CD4-positive, CD25-positive, alpha-beta regulatory T cell (primary cell): ENCODE results near the gene DEDD2. TPM values are rescaled to one million over a fixed set of nuclear protein-coding genes. Genes with fewer than 3 reads are reported as not detected.

ENCODE experiments used
- ATAC-seq, 2 donors: fragments of 150-1000 bp; cut with Tn5 transposase; one replicate each; pipeline ENCODE4 v1.10.0; 2021; ENCODE audit warnings: low read depth in 2 of 2, moderate number of reproducible peaks in 2 of 2, moderate library complexity in 1 of 2
- DNase-seq, 3 donors: peaks; one replicate each; pipeline versions ENCODE4 v3.0.0 to v3.0.0-alpha.2; 2012 to 2022; ENCODE audit warnings: mixed read lengths in 1 of 3
- H3K27ac ChIP-seq: one replicate; pipeline ENCODE4 v1.7.0; 2013; ENCODE audit warnings: mild to moderate bottlenecking, low read length; ENCODE audit not compliant: insufficient read depth, poor library complexity, severe bottlenecking
- H3K27me3 ChIP-seq: one replicate; pipeline ENCODE4 v1.7.0; 2013; ENCODE audit warnings: low read length; ENCODE audit not compliant: control insufficient read depth, insufficient read depth
- H3K36me3 ChIP-seq: one replicate; pipeline ENCODE4 v1.7.0; 2013; ENCODE audit warnings: mild to moderate bottlenecking, low read length, moderate library complexity; ENCODE audit not compliant: control insufficient read depth, insufficient read depth
- H3K4me1 ChIP-seq: 2 replicates; pipeline ENCODE4 v1.7.0; 2013; ENCODE audit warnings: mild to moderate bottlenecking, low read length; ENCODE audit not compliant: insufficient read depth, control insufficient read depth, poor library complexity, severe bottlenecking
- H3K4me3 ChIP-seq: one replicate; pipeline ENCODE4 v1.7.0; 2013; ENCODE audit warnings: low read depth, mild to moderate bottlenecking, low read length, moderate library complexity
- H3K9me3 ChIP-seq, 2 experiments: 1 replicate in 1 of 2; 2 replicates in 1 of 2; pipeline ENCODE4 v1.7.0; 2013; ENCODE audit warnings: low read length in 2 of 2, mild to moderate bottlenecking in 1 of 2, moderate library complexity in 1 of 2; ENCODE audit not compliant: control insufficient read depth in 2 of 2
- H3K27ac Mint-ChIP-seq, 3 donors: one replicate each; pipeline ENCODE4 v1.8.0; 2020 to 2022; ENCODE audit warnings: mild to moderate bottlenecking in 3 of 3, mixed read lengths in 3 of 3, moderate library complexity in 2 of 3
- H3K27me3 Mint-ChIP-seq: one replicate; pipeline ENCODE4 v1.8.0; 2022; ENCODE audit warnings: mild to moderate bottlenecking, mixed read lengths
- H3K36me3 Mint-ChIP-seq: one replicate; pipeline ENCODE4 v1.8.0; 2020; ENCODE audit warnings: mixed read lengths
- H3K4me1 Mint-ChIP-seq, 4 donors: one replicate each; pipeline ENCODE4 v1.8.0; 2020 to 2022; ENCODE audit warnings: mixed read lengths in 4 of 4, mild to moderate bottlenecking in 1 of 4
- H3K4me3 Mint-ChIP-seq, 4 donors: one replicate each; pipeline ENCODE4 v1.8.0; 2020 to 2022; ENCODE audit warnings: mild to moderate bottlenecking in 4 of 4, mixed read lengths in 4 of 4, moderate library complexity in 3 of 4
- H3K9me3 Mint-ChIP-seq, 7 donors: one replicate each; pipeline ENCODE4 v1.8.0; 2020 to 2022; ENCODE audit warnings: mixed read lengths in 7 of 7, mild to moderate bottlenecking in 3 of 7, moderate library complexity in 2 of 7
- polyA plus RNA-seq, 4 donors: library from polyadenylated mRNA; unstranded; fragments of 300-500 nt; fragmentation: Illumina TruSeq; gene quantifications; one replicate each; pipeline ENCODE4 v1.2.3, GENCODE V29; 2021
- total RNA-seq: library from RNA; stranded (reverse); gene quantifications from one replicate; pipeline ENCODE4 v1.2.3, GENCODE V29; 2022

The DEDD2 gene
- total and polyA plus RNA-seq, 5 donors from 2014 or later = 99.8 to 179 (median 157) TPM

DNA sequence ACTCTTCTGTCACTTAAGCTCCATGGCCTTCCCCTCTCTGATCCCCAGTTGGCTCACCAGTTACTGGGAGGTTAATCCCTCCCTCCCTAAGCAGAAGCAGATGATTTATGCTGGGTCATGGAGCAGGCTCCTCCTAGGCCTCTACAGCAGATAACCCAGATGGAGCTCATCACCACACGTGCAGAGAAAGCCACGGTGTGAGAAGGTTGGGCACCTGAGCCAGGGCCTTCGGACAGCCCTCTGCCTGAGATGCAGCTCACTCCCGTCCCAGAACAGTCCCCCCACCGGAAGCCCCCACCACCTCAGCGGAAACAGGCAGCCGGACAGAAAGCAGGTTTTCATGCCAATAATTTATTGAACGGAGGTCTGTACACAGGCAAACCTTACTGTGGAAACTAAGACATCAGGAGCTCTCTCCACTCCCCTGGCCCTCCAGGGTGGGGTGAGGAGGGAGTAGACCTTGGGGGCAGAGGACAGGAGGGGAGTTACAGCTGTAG is 12.4 kb upstream of the DEDD2 start:
- Histone ChIP-seq H3K27ac (no peak overlapping the region), H3K9me3 (no peaks in the 10 kb centered on the region), H3K4me3 (no peak overlapping the region), H3K4me1 (no peaks in the 10 kb centered on the region), H3K27me3 (no peaks in the 10 kb centered on the region), H3K36me3 (peaks cover 84% of the 10 kb centered on the region)
- DNase-seq (no peak), ATAC-seq (no peak)
- H3K4me3 Mint-ChIP-seq = peak overlapping the region in 1 of 4 donors; percentile 35
- H3K36me3 Mint-ChIP-seq = peaks cover 26% of the 10 kb centered on the region
- peaks cover 0 to 35% (median 11%) of the 10 kb centered on the region in 4 donors for H3K4me1 Mint-ChIP-seq
- no peaks in the 10 kb centered on the region for H3K27me3 Mint-ChIP-seq
- H3K27ac Mint-ChIP-seq = peak overlapping the region; percentile 60 to 69 (median 67)
- H3K9me3 Mint-ChIP-seq = peaks cover 0 to 1% (median 0%) of the 10 kb centered on the region in 7 donors

DNA sequence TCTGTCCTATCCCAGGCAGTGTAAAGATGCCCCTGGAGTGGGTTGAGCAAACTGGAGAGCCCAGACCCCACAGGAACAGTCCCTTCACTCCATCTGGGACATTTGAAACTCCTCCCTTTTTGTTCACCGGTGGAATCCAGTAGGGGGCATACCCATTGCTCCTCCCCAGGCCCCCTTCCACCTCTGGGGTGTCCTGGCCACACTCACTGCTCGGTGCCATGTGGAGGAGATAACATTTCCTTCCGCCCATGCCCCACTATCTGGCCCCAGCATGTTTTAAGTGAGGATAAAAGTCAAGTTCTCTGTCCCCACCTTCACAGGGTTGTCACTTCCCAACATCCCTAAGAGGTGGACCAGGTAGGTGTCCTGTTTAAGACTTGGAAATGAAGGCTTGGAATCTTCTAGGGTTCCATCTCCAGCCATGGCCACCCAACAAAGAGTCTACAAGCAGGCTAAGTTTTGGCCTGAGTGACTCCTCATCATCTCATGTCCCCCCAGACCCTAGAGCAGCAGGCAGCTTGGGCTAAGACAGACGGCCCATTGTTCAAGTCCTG is 11.9 kb upstream of the DEDD2 start:
- Mint-ChIP-seq H3K27ac (peak overlapping the region in 2 of 3 donors; percentile 67 to 69), H3K36me3 (peaks cover 28% of the 10 kb centered on the region), H3K4me3 (peak overlapping the region in 2 of 4 donors; percentile 31 to 35), H3K4me1 (peaks cover 0 to 32% (median 8%) of the 10 kb centered on the region in 4 donors), H3K9me3 (peaks cover 0 to 1% (median 0%) of the 10 kb centered on the region in 7 donors), H3K27me3 (no peaks in the 10 kb centered on the region)
- Histone ChIP-seq H3K36me3 (peaks cover 85% of the 10 kb centered on the region), H3K27me3 (no peaks in the 10 kb centered on the region), H3K27ac (no peak overlapping the region), H3K4me3 (no peak overlapping the region), H3K4me1 (no peaks in the 10 kb centered on the region), H3K9me3 (no peaks in the 10 kb centered on the region)
- DNase-seq = no peak
- ATAC-seq = no peak

DNA sequence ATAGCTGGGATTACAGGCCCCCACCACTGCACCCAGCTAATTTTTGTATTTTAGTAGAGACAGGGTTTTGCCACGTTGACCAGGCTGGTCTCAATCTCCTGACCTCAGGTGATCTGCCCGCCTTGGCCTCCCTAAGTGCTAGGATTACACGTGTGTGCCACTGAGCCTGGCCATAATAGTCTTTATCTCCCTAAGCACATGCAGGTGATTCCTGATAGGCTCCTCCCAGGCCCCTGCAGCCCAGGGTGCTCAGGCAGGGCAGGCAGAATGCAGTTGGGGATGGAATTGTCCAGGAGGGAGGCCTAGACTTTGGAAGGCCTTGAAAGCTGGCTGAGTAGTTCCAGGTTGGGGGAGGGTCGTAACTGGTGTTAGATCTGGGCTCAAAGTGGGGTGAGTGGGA is 11.2 kb upstream of the DEDD2 start:
- H3K36me3 Mint-ChIP-seq = peaks cover 28% of the 10 kb centered on the region
- Histone ChIP-seq H3K27ac (no peak overlapping the region), H3K4me3 (no peak overlapping the region), H3K9me3 (no peaks in the 10 kb centered on the region), H3K4me1 (no peaks in the 10 kb centered on the region), H3K27me3 (no peaks in the 10 kb centered on the region), H3K36me3 (peaks cover 81% of the 10 kb centered on the region)
- no peak overlapping the region for H3K4me3 Mint-ChIP-seq
- no peak for DNase-seq
- peaks cover 0 to 1% (median 0%) of the 10 kb centered on the region in 7 donors for H3K9me3 Mint-ChIP-seq
- H3K27me3 Mint-ChIP-seq = no peaks in the 10 kb centered on the region
- no peak for ATAC-seq
- H3K27ac Mint-ChIP-seq = peak overlapping the region in 2 of 3 donors; percentile 44 to 87
- peaks cover 0 to 34% (median 8%) of the 10 kb centered on the region in 4 donors for H3K4me1 Mint-ChIP-seq

DNA sequence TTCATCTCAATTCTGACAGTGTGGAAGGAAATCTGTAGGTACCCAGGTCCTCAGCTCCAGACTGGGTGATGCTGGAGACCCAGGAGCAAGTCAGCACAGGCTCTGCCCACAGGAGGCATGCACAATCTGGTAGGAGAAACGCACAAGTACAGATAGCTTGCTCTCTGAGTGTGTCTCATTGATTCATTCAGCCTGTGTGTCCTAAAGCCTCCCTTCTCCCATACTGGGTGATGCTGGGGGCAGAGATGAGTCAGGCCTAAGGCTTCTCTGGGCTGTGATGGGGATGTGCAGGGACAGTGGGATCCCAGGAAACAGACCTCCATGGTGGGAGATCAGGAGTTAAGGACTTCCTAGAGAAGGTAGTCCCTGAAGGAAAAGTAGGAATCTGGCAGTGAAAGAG is 9.4 kb upstream of the DEDD2 start:
- H3K9me3 ChIP-seq = no peaks in the 10 kb centered on the region
- H3K27ac Mint-ChIP-seq = peak overlapping the region in 1 of 3 donors; percentile 74
- ATAC-seq (no peak), DNase-seq (no peak)
- no peak overlapping the region for H3K27ac ChIP-seq
- H3K4me3 Mint-ChIP-seq = peak overlapping the region in 1 of 4 donors; percentile 5
- H3K4me3 ChIP-seq = no peak overlapping the region
- no peaks in the 10 kb centered on the region for H3K27me3 Mint-ChIP-seq
- H3K4me1 Mint-ChIP-seq = peaks cover 0 to 38% (median 16%) of the 10 kb centered on the region in 4 donors
- H3K4me1 ChIP-seq = peaks cover 3% of the 10 kb centered on the region
- no peaks in the 10 kb centered on the region for H3K27me3 ChIP-seq
- peaks cover 66% of the 10 kb centered on the region for H3K36me3 ChIP-seq
- peaks cover 0 to 1% (median 0%) of the 10 kb centered on the region in 7 donors for H3K9me3 Mint-ChIP-seq
- H3K36me3 Mint-ChIP-seq = peaks cover 25% of the 10 kb centered on the region

DNA sequence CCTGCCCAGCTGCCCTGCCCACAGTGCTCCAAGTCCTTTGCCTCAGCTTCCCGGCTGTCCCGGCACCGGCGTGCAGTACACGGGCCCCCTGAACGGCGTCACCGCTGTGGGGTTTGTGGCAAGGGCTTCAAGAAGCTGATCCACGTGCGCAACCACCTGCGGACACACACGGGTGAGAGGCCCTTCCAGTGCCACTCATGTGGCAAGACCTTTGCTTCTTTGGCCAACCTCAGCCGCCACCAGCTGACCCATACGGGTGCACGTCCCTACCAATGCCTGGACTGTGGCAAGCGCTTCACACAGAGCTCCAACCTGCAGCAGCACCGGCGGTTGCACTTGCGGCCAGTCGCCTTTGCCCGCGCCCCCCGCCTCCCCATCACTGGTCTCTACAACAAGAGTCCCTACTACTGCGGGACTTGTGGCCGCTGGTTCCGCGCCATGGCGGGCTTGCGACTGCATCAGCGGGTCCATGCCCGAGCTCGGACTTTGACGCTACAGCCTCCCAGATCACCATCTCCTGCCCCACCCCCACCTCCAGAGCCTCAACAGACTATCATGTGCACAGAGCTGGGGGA is 8.3 kb upstream of the DEDD2 start:
- Mint-ChIP-seq H3K4me1 (peaks cover 0 to 43% (median 18%) of the 10 kb centered on the region in 4 donors), H3K36me3 (peaks cover 24% of the 10 kb centered on the region), H3K4me3 (peak overlapping the region in 1 of 4 donors; percentile 77), H3K27ac (no peak overlapping the region), H3K27me3 (no peaks in the 10 kb centered on the region), H3K9me3 (peaks cover 0 to 1% (median 0%) of the 10 kb centered on the region in 7 donors)
- no peak overlapping the region for H3K4me3 ChIP-seq
- DNase-seq (no peak), ATAC-seq (no peak)
- peaks cover 56% of the 10 kb centered on the region for H3K36me3 ChIP-seq
- no peak overlapping the region for H3K27ac ChIP-seq
- no peaks in the 10 kb centered on the region for H3K9me3 ChIP-seq
- no peaks in the 10 kb centered on the region for H3K27me3 ChIP-seq
- peaks cover 14% of the 10 kb centered on the region for H3K4me1 ChIP-seq

DNA sequence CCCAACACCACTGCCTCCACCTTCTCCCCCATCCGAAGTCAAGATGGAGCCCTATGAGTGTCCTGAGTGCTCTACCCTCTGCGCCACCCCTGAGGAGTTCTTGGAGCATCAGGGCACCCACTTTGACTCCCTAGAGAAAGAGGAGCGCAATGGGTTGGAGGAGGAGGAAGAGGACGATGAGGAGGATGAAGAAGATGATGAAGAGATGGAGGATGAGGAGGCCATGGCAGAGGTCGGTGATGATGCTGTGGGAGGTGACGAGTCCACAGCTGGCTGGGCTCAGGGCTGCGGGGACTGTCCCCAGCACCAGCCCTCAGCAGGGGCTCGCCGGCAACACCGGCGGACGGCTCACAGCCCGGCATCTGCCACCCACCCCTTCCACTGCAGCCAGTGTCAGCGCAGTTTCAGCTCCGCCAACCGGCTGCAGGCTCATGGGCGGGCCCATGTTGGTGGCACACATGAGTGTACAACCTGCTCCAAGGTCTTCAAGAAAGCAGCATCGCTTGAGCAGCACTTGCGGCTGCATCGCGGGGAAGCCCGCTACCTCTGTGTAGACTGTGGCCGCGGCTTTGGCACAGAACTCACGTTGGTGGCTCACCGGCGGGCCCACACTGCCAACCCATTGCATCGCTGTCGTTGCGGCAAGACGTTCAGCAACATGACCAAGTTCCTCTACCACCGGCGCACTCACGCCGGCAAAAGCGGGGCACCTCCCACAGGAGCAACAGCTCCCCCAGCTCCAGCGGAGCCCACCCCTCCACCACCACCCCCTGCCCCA is 7.7 kb upstream of the DEDD2 start:
- no peak overlapping the region for H3K4me3 ChIP-seq
- peaks cover 20% of the 10 kb centered on the region for H3K4me1 ChIP-seq
- Mint-ChIP-seq H3K4me1 (peaks cover under 1 to 50% (median 24%) of the 10 kb centered on the region in 4 donors), H3K36me3 (peaks cover 26% of the 10 kb centered on the region), H3K27ac (peak overlapping the region in 1 of 3 donors; percentile 60), H3K9me3 (peaks cover 0 to 1% (median 0%) of the 10 kb centered on the region in 7 donors), H3K27me3 (peaks cover 3% of the 10 kb centered on the region), H3K4me3 (no peak overlapping the region)
- H3K27me3 ChIP-seq = no peaks in the 10 kb centered on the region
- no peaks in the 10 kb centered on the region for H3K9me3 ChIP-seq
- ATAC-seq (no peak), DNase-seq (no peak)
- no peak overlapping the region for H3K27ac ChIP-seq
- H3K36me3 ChIP-seq = peaks cover 51% of the 10 kb centered on the region

DNA sequence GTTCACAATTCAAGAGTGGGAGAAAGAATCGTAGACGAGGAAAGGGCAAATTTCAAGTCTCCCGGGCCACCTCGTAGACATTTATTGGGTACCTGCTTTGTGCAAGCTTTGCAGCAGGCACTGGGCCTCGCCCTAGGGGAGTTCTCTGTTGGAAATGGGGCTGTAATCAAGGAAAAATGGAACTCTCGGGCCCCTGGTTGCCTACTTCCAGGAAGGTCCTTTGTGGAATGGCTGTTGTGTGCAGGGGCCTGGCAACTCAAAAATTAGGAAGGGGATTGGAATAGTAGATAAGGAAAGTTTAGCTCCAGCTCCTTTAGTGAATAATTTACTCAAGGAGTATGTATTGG is 3.2 kb upstream of the DEDD2 start:
- peaks cover 12 to 58% (median 40%) of the 10 kb centered on the region in 4 donors for H3K4me1 Mint-ChIP-seq

More for the DNA sequence above, 3.2 kb upstream of the DEDD2 start:
- Histone ChIP-seq H3K27ac (peak overlapping the region; percentile 97), H3K27me3 (no peaks in the 10 kb centered on the region), H3K4me1 (peaks cover 52% of the 10 kb centered on the region), H3K36me3 (peaks cover 20% of the 10 kb centered on the region), H3K4me3 (peak overlapping the region; percentile 76), H3K9me3 (no peaks in the 10 kb centered on the region)
- Mint-ChIP-seq H3K4me3 (peak overlapping the region; percentile 94 to 100 (median 98)), H3K27ac (peak overlapping the region; percentile 41 to 99 (median 97)), H3K36me3 (peaks cover 13% of the 10 kb centered on the region), H3K27me3 (peaks cover 7% of the 10 kb centered on the region), H3K9me3 (peaks cover 0 to 2% (median 0%) of the 10 kb centered on the region in 7 donors)
- ATAC-seq = no peak
- DNase-seq = no peak
